HG03457 (cell line): ENCODE data around the gene CDIPT.
"Not testable (repeated sequence)": the region's sequence is repeated elsewhere in the genome, so short reads cannot be mapped to it uniquely, and the experiment has no call there.

Source experiments
- ATAC-seq: cut with Tn5 transposase; IDR thresholded peaks from one replicate; pipeline ENCODE4 v1.9.1; 2021; ENCODE audit warnings: moderate number of reproducible peaks; ENCODE audit not compliant: unreplicated experiment

Gene CDIPT

DNA sequence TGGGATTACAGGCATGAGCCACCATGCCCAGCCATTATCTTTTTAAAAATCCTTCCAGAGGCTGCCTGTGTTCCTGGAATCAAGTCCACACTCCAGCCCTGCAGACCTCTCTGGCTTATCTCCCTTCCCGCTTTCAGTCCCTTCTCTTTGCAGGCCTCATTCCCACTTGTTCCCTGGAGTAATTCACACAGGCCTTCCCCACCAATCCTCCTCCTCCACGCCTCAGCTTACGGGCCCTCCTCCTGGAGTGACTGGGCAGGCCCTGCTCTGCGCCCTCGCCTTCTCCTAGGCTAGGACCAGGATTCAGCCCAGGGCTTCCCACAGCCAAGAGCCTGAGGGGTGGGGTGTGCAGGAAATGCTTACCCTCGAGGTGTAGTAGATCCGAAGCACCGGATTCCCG is 2.8 kb downstream of the CDIPT start:
- no peak for ATAC-seq

DNA sequence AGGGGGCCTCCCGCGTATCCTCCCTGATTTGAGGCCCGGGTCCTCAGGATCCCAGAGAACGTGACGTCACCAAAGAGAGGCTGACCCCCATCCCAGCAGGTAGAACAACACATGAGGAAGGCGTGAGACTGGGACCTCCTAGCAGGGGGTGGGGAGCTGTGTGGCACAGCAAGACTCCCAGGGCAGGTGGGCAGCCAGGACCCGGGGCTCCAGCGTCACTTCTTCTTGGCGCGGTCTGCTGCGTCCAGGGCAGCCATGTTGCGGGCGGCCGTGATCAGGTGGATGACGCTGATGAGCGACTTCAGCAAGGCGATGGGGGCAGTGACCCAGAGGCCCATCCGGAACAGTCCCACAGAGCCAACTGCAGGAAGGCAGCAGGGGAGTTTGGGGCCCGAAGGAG is 4.1 kb downstream of the CDIPT start:
- no peak for ATAC-seq

DNA sequence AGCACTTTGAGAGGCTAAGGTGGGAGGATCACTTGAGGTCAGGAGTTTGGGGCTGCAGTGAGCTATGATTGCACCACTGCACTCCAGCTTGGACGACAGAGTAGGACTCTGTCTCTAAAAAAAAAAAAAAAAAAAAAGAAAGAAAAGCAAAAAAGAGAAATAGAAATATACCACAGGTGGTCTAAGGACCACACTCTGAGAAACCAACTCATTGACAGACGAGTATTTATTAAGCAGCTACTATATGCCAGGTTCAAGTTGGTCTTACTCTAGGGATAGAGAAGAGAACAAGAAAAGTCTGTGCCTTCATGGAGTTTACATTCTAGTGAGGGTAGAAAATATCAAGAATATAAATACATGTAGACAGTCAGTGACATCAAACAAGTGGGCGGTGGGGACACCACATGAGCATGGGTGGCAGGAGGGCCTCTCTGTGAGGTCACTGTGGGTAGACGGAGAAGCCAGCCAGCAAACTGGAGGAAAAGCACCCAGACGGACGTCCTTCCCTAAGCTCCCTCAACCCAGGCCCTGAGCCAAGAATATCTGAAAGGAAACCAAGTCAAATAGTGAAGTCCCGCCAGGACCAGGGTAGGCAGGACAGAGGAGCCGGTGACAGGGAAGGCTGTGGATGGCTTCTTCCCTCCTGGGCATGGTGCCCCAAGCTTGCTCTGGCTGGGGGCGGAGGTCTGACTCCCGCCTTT is 4.7 kb downstream of the CDIPT start:
- ATAC-seq = no peak

DNA sequence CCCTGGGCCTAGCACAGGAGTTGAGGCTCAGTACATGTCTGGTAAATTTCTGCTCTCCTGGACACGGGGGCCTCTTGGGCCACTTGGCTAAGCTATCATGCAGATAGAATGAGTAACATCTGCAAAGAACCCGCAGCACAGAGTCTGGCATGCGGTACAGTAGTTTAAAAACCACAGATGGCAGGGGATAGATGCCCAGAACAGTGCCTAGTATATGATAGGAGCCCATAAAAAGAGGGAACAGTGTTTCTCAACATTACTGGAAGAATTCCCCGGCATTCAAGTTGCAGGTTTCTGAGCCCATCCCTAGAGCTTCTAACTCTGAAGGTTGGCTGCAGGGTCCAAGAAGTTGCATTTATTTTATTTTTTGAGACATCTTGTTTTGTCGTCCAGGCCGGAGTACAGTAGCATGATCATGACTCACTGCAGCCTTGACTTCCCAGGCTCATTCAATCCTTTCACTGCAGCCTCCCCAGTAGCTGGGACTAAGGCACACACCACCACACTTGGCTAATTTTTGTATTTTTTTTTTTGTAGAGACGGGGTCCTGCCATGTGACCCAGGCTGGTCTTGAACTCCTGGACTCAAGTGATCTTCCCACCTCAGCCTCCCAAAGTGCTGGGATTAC is 5.8 kb downstream of the CDIPT start:
- no peak for ATAC-seq

DNA sequence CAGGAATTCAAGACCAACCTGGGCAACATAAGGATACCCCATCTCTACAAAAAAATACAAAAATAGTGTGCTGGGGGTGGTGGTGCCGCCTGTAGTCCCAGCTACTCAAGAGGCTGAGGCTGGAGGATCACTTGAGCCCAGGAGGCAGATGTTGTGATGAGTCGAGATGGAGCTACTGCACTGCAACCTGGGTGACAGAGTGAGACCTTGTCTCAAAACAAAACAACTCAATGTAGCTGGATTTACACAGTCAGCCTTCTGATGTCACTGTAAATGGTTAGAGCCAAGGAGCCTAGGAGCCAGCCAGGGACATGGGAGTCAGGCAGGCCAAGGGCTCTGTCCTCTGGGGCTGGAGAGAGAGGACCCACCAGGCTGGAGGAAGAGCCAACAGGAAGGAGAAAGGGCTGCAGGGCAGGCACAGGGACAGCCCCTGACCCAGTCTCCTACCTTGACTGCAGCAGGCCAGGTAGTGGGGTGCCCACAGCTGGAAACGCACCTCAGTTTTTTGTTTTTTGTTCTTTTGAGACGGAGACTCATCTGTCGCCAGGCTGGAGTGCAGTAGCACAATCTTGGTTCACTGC is 8.4 kb downstream of the CDIPT start:
- no peak for ATAC-seq

DNA sequence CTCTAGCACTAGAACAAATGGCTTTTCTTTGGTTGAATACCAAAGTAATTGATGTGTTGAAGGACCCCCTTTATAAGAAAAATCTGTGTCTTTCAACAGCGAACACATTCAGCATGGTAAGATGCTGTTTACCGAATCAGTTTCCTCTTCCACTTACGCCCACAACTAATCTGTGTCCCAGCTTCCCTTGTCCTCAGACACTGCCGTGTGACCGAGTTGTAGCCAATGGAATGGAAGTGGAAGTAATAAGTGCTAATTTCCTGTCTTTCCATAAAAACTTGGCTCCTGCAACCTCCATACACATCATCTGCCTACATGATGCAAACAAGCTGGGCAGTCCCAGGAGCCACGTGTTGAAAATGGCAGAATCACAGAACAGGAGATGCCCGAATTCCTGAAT is 10.4 kb downstream of the CDIPT start:
- ATAC-seq = no peak

DNA sequence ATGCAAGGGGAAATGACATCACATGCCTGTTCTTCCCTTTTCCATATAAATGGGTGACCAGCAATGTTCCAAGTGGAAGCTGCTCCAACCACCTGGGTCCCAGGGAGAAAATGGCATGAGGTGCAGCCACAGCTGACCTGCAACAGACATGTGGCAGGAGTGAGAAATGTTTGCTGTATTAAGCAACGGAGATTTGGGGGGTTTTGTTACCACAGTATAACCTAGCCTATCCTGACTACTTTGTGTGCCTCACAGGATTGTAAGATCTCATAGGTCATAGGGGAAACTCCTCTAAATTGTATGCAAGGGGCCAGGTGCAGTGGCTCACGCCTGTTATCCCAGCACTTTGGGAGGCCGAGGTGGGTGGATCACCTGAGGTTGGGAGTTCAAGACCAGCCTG is 12.0 kb downstream of the CDIPT start:
- ATAC-seq = no peak

DNA sequence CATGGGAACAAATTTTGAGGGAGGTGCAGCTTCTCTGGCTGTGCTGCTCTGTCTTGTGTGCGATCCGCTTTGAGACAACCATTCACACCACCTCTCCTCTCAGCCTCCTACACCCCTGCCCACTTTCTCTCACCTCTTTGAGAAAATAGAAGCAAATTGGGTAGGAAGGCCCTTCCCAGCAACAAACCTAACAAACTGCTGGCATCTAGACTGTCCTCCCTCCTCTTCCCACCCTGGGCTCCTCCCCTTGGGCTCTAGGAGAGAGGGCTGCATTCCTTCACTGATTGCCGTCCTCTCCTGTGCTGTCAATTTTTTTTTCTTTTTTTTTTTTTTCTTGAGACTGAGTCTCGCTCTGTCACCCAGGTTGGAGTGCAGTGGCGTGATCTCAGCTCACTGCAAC is 13.5 kb downstream of the CDIPT start:
- ATAC-seq = no peak

DNA sequence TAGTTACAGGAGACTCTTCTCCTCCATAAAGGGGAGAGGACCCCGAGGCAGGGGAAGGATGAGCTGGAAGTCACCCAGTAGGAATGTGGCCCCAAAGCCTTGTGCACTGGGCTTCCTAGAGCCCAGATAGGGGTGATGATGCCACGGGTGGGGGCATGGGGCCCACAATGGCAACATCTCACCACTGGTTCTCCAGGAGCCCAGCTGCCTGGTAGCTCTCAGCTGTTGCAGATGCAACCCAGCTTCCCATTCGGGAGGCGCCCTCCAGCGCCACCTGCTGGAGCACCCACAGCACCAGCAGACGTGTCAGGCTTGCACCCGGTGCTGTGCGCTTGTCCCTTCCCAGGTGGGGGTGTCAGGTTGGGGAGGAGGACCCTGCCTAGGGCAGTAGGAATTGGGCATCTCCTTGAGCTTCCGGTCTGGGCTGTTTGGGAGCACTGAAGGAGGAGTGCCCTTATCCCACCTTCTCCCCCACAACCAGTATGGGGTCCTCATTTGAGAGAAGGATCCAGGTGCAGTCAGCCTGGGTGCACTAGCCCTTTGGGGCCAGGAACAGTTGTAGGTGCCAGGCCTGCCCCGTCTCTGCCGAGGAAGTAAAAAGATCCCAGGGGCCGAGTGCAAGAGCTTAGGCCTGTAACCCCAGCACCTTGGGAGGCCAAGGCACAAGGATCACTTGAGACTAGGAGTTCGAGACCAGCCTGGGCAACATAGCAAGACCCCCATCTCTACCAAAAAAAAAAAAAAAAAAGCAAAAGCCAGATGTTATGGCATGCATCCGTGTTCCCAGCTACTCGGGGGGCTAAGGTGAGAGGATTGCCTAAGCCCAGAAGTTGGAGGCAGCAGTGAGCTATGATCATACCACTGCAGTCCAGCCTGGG is 14.4 kb downstream of the CDIPT start:
- no peak for ATAC-seq

DNA sequence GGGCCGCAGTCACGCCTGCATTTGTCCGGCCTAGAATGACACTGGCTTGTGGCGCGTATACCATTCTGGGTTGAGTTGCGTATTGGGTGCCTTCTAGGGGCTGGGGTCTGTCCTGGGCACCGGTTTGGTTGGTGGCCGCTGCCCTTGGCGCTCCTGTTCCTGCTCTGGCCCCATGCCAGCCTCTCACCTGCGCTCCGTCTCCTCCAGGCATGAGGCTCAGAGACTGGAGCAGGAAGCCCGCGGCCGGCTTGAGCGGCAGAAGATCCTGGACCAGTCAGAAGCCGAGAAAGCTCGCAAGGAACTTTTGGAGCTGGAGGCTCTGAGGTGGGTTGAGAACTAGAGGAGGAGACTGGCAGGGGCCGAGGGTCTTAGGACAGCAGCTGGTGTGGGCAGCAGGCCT is 17.4 kb downstream of the CDIPT start:
- ATAC-seq = no peak

DNA sequence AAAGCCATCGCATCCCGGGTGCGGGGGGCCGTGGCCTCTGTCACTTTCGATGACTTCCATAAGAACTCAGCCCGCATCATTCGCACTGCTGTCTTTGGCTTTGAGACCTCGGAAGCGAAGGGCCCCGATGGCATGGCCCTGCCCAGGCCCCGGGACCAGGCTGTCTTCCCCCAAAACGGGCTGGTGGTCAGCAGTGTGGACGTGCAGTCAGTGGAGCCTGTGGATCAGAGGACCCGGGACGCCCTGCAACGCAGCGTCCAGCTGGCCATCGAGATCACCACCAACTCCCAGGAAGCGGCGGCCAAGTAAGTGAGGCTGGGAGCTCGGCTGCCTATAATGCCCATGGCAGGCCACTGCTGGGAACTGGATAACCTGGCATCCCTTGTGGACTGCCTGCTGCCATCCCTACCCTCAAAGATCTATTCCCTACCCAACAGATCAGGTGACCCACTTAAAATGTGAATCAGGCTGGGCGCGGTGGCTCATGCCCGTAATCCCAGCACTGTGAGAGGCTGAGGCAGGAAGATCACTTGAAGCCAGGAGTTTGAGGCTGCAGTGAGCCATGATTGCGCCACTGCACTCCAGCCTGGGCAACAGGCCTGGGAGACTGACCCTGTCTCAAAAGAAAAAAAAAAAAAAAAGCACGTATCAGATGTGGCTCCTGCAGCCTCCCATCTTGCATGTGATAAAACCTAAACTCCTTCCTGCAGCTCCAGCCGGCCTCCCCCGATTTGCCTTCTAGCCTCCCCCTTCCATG is 18.3 kb downstream of the CDIPT start:
- no peak for ATAC-seq

DNA sequence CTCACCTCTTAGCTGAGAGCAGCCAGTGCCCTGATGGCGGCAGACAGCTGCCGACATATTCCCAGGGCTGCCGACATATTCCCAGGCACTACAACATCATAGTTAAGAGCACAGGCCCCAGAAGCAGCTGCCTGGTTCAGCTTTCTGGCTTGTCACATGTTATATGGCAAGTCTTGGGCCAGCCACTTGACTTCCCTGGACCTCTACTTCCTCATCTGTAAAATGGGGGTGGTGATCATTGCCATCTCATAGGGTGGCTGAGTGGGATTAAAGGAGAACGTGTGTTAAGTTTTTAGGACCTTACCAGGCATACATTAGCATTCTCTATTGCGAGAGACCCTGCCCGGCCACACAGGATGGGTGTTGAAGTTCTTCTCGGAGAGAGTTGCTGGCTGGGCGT is 19.1 kb downstream of the CDIPT start:
- ATAC-seq = no peak

DNA sequence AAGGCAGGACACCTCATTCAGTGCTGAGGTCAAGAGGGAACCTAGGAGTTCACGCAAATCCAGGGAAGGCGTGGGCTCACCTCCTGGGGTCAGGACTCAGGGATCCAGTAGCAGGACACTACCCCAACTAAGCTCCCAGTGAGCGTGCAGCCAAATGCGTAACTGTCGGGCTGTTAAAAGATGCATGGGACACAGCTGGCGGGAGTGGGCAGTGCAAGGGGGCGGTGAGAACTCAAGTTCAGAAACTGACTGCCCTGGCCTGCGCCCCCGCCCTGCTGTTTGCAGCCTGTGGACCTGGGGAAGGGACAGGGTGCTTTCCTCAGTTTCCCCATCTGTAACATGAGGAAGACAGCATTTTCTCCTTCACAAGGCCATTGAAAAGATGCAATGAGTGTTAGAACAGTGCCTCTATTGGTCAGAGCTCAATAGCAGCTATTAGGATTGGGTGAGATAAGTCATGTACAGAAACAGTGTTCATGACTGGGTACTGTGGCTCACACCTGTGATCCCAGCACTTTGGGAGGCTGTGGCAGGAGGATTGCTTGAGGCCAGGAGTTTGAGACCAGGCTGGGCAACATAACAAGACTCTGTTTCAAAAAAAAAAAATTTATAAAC is 20.2 kb downstream of the CDIPT start:
- no peak for ATAC-seq

DNA sequence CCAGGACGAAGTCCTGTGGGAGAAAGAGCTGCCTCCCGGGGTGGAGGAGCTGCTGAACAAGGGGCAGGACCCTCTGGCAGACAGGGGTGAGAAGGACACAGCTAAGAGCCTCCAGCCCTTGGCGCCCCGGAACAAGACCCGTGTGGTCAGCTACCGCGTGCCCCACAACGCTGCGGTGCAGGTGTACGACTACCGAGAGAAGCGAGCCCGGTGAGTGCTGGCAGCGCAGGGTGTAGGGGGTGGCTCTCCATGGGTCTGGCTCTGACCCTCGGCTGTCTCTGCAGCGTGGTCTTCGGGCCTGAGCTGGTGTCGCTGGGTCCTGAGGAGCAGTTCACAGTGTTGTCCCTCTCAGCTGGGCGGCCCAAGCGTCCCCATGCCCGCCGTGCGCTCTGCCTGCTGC is 21.4 kb downstream of the CDIPT start:
- ATAC-seq = no peak

DNA sequence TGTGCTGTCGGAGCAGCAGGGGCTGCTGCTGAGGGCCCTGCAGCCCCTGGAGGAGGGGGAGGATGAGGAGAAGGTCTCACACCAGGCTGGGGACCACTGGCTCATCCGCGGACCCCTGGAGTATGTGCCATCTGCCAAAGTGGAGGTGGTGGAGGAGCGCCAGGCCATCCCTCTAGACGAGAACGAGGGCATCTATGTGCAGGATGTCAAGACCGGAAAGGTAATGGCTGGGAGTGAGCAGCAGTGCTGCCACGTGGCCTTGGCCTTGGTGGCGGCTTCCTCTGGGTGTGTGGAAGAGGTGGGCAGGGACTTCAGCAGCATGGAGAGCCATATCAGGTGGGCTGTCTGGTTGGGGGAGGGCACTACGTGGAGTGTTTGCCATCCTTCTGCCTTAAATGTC is 22.8 kb downstream of the CDIPT start:
- ATAC-seq = no peak

DNA sequence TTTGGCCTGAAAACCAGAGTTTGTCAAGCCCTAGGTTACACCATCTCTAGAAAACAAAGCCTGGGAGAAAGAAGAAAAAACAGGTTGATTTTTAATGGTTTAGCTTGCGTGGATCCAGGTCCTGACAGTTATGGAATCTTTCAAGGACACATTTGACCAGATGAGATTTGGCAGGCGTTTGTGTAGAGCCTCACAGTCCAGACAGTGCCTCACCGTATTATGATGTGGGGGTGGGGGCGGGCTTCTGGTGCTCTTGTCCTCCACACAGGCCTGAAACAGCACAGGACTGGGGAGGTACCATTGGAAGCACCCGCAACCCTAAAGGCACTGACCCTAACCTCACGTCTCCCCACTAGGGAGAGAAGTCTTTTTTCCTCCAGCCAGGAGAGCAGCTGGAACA is 23.2 kb downstream of the CDIPT start:
- no peak for ATAC-seq

DNA sequence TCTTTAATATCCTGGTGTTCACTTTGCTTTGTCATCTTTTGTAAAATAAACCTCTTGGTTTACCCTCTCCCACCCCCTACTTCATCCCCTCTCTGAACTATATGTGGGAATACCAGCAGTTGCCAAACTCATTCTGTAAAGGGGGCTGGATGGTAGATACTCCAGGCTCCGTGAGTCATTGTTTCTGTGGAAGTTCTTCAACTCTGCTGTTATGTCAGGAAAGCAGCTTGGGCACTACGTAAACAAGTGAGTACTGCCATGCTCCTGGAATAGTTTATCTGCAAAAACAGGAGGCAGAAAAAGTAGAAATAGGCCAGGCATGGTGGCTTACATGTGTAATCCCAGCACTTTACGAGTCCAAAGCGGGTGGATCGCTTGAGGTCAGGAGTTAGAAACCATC is 25.2 kb downstream of the CDIPT start:
- no peak for ATAC-seq

DNA sequence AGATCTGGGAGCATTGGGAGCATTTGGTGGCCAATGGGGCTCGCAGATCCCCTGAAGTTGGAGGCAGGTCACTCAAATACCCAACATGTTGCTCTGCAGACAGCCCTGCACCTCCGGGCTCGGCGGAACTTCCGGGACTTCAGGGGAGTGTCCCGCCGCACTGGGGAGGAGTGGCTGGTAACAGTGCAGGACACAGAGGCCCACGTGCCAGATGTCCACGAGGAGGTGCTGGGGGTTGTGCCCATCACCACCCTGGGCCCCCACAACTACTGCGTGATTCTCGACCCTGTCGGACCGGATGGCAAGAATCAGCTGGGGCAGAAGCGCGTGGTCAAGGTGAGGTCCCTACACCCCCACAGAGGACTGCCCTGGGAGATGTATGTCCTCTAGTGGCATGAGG is 26.4 kb downstream of the CDIPT start:
- no peak for ATAC-seq

DNA sequence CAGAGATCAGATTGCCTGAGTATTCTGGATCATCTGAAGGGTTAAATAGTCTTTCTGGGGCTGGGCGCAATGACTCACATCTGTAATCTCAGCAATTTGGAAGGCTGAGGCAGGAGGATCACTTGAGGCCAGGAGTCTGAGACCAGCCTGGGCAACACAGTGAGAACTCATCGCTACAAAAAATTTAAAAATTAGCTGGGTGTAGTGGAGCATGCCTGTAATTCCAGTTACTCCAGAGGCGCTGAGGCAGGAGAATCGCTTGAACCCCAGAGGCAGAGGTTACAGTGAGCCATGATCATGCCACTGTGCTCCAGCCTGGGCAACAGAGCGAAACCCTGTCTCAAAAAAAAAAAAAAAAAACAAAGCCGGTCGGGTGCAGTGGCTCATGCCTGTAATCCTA is 27.1 kb downstream of the CDIPT start:
- no peak for ATAC-seq

DNA sequence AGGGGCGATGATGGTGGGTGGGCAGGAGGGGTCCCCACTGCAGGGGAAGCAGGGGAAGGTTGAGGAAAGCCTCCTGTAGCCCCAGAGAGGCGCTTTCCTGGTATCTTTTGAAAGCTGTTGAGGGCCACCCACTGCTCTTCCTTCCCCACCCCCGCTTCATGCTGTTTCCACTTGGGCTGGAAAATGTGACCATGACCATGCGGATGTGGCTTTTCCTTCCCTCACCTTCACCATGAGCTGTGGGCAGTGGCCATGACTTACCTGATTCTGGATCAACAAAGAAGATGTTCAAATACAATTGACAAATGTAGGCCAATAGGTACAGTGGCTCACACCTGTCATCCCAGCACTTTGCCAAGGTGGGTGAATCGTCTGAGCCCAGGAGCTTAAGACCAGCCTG is 28.9 kb downstream of the CDIPT start:
- ATAC-seq = no peak

DNA sequence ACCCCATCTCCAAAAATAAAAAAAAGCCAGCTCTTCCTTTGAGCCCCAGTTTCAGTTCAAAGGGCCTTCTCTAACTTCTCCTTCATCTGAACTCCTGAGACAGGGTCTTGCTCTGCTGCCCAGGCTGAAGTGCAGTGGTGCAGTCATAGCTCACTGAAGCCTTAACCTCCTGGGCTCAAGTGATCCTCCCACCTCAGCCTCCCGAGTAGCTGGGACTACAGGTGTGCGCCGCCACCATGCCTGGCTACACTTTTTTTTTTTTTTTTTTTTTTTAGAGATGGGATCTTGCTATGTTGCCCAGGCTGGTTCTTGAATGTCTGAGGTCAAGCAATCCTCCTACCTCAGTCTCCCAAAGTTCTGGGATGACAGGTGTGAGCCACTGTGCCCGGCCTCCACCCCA is 29.8 kb downstream of the CDIPT start:
- not testable (repeated sequence) for ATAC-seq
